NCI-H226 (cell line): ENCODE data around the gene GBA3.

Experiments used
- DNase-seq: peaks from one replicate; pipeline ENCODE4 v3.0.0-alpha.2; 2015

Gene GBA3

DNA sequence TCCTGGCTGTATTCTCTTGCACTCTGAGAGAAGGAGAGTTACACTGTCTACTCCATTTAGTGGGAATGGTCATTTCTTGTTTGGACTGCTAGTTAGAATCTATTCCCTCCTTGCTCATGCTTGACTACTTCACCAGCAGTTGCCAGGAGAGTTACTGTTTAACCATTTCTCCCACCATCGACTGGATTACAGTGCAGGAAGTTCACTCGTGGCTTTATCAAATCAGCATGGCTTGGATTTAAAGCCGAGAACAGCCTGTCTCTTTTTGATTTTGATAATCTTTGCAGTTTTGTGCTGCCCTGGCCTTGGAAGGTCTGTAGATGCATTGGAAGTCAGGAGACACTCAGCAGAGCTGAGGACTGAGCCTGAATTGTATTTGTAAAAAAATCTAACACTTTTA lies 3.2 kb downstream of the GBA3 start:
- no peak for DNase-seq

DNA sequence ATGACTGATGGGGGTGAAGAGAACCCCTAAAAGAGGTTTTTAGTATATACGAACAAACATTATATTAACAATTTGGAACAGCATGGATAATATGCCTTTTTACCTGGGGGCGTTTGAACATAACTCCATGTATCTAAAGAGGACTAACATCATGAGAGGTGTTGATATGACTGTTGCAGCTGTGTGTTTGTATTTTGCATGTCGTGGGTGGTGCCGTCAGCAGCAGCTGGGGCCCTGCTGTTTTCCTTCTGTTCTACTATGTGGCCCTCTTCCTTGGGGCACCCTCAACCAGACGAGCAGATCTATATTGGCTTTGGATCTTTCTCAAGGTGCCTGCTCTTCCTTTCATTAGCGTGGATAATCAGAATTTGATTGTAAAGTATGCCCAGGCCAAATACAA lies 11.2 kb downstream of the GBA3 start:
- DNase-seq = no peak

DNA sequence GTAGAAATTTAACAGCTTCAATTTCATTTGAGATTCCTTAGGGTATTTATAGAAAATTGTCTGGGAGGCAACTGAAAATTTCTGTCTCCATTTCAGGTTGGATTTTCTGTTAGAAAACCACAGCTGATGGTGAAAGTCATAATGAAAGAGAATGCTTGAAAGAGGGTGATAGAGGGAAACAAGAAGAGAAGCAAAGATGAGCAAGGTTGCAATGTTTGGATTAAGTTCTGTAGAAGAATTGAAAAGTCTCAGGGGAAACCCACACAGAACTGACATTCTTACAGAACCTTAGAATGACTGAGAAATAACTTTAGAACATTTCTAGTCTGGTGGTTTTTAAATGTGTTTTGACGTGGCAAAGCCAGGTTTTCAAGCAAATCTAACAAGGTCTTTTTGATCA lies 14.7 kb downstream of the GBA3 start:
- no peak for DNase-seq

DNA sequence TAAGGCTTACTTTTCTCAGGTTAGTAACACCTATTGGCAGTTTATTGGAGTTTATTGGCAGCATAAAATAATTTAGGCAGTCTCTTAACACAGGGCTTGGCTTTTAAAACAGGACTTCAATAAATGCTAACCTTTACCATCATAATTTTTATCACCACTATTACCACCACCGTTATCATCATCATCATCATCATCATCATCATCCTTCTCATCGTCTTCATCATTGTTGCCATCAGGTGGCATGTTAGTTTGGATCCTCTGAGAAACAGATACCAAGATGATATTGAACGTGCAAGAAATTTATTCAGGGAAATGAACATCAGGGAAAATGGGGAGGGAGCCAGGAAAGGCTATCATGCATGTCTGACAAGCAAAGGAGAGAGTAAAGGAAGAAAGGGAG lies 16.2 kb downstream of the GBA3 start:
- no peak for DNase-seq

DNA sequence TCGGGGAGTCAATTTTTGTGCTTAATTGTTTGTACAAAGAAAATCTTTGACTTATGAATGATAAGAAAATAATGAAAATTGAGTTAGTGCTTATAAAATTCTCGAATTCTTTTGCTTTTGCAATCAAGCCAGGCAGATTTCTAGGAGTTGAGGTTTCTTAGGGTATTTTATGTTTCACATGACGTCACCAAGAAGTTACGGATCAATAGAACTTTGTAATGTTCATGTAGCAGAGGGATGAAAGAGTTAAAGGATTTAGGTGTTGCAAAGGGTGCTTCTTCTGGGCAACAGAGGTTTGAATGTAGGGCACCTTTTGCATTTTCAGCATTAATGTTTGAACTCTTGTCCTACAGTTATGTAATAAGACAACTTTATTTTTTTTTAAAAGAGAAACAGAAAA lies 19.4 kb downstream of the GBA3 start:
- no peak for DNase-seq

DNA sequence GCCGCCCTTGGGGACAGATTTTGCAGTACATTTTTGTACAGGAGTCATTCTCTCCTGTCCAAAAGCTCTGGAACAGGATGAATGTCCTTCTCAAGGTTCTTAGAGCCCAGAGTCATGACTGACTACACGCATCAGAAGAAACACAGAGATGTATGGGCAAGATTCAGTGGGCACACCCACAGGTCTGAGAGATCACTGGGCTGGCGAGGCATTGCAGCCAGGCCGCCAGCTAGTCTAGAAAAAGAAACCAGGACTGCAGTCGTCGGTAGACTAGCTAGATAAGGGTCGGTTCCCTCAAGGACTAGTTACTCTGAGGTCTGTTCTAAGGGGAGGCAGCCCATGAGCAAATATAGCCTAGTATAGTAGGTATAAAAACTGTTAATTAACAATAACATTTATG lies 19.8 kb downstream of the GBA3 start:
- no peak for DNase-seq

DNA sequence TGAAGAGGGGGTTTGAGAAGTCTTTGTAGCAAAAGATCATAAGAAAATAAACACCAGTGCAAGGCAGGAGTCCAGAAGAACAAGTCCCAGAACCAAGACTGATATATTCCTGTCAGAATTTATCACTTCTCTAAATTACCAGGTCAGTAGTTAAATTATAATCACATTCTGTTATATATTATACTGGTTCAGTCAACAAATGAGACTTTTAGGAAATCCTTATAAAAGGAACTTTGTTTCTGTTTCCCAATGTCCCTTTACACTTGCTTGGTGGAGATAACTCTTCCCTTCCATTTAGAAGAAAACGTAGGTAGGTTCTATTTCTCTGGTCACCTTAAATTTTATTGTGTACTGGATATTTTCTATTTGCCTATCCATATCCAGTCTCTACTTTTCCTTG lies 21.1 kb downstream of the GBA3 start:
- DNase-seq = no peak

DNA sequence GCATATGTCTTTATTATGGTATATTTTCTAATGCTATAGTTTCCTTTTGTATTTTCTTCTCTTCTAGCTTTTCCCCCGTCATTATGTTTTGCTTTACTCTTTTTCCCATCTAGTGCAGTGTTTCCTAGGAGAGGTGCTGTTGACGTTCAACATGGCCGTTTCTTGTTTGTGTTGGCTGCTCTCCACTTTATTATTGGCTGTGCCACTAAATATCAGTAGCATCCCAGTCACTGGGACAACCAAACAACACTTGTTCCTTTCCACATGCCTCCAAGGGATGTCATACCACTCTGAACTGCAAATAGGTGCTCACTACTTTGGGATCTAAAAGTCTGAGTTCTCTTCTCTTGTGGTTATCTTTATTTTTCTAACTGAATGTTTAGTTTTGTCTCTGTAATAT lies 26.5 kb downstream of the GBA3 start:
- DNase-seq = no peak

DNA sequence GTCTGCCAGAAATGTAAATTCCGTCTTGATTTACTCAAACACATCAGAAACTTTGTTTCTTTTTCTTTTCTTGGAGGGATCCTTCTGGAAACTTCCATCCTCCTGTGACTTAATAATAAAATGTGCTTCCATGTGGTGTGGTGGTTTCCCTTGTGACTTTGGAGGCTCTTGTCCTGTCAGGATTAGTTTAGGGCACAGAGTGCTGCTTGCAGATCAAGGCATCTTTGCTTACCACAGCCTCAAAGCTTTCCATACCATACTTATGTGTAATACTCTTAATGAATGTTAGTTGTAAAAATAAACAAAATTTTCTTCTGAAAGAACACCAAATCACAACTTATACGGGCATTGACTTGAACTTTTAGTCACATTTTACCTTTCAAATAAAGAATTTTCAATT lies 27.4 kb downstream of the GBA3 start:
- no peak for DNase-seq

DNA sequence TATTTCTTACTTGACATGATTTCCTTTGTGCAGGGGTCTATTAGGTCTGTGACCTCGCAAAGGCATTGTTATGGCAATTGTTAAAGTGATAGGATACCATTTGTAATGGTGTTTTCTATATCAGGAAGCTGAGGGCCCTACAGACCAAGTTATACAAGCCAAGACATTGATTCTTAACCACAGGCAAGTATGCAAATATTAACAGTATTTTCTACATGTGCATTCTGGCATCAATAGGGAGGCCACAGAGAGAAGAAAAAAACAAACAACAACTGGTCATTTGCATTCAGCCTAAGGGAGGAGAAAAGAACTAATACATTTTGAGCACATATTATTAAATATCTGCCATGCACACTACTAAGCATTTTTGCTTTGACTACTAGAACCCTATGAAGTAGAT lies 28.5 kb downstream of the GBA3 start:
- no peak for DNase-seq

DNA sequence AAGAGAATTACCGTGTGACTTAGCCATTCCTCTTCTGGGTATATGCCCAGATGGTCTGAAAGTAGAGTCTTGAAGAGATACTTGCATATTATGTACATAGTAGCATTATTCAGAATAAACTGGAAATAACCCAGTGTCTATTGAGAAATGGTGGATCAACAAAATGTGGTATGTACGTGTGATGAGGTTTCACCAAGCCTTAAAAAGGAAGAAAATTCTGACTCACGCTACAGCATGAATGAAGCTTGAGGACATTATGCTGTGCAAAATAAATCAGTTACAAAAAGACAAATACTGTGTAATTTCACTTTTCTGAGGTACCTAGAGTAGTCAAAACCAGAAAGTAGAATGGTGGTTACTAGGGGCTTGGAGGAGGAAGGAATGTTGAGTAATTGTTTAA lies 37.3 kb downstream of the GBA3 start:
- no peak for DNase-seq

DNA sequence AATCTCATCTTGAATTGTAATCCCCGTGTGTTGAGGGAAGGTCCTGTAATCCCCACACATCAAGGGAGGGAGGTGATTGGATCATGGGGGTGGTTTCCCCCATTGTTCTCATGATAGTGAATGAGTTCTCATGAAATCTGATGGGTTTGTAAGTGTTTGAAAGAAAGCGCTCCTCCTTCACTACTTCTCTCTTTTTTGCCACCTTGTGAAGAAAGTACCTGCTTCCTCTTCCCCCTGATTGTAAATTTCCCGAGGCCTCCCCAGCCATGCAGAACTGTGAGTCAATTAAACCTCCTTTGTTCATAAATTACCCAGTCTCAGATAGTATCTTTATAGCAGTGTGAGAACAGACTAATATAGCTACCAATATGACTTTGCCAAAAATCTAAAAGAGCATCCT lies 41.1 kb downstream of the GBA3 start:
- DNase-seq = no peak

DNA sequence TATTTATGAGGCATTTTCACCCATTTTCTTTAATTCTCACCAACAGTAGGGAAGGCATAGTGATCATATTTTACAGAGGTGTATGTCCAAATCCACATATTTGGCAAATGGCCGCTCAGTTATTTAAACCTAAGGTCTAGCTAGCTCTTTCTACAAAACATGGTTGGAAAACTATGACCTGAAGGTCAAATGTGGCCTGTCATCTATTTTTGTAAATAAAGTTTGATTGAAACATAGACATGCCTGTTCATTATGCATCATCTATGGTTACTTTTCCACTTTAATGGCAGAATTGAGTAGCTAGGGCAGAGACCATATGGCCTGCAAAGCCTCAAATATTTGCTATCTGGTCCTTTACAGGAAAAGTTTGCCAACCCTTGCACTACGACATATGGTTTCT lies 44.2 kb downstream of the GBA3 start:
- no peak for DNase-seq

DNA sequence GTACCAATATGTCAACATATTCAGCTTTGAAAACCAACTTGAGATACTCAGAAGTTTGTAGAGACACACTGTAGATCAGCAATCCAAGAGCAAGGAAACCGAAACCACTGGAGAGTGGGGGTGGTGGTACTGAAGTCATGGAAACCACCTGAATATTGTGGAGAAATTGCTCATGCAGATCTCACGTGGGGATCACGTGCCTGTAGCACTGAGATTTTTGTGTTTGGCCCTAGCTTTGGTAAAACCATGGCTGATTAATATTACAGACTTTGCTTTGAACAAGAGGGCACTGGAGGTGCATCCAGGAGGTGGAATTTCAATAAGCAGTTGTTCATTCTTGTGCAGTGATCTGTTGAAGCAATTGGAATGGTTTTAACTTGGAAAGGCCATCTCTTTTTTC lies 47.2 kb downstream of the GBA3 start:
- DNase-seq = no peak

DNA sequence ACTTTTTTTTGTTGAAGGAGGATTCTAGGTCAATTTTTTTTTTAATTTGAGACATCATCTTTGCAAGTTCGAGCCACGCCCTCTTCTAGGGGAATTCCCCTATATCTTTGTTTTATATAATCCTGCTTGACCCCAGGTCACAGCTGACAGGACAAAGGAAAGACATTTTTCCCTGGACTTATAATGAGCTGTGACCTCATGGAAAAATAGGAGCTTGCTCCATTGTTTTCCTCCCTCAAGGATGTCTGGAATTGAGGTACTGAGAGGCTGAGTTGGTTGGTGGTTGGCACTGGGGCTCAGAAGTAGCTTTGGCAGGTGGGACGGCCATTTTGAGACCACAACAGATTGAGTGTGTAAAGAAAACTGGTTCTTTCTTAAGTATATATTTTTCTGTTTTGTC lies 49.0 kb downstream of the GBA3 start:
- DNase-seq = no peak

DNA sequence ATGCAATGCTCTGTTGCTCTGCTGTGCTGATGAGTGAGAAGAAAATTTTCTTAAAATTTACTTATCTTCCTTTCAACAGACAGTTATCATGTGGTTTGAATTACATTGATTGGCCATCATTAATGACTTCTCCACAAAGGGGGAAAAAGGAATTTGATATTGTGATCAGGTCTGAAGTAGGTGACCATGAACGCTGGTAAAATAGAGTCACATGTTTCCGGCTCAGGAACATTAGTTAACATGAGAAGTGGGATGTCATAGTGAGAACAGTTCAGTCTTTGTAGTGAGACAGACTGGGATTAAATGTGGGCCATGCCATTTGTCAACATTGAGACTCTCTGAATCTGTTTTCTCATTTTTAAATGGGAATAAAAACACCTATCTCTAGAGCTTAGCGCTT lies 50.6 kb downstream of the GBA3 start:
- no peak for DNase-seq

DNA sequence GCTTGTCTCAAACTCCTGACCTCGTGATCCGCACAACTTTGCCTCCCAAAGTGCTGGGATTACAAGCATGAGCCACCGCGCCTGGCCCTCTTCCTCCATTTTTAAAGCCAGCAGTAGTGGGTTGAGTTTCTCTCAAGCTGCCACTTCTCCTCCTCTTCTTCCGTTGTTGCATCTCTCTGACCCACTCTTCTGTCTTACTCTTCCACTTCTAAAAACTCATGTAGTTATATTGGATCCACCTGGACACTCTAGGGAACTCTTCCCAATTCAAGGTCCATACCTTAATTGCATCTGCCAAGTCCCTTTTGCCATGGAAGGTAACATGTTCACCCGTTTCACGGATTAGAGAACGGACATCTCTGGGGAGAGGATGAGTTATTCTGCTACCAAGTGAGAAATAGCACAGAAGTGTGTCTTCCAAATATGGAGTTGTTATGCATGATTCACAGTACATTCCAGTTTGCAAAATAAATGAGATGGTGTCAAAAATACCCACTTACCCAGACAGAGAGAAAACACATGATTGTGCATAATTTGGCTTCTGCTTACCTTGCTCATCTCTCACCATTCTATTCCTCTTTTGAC lies 51.8 kb downstream of the GBA3 start:
- DNase-seq = no peak

DNA sequence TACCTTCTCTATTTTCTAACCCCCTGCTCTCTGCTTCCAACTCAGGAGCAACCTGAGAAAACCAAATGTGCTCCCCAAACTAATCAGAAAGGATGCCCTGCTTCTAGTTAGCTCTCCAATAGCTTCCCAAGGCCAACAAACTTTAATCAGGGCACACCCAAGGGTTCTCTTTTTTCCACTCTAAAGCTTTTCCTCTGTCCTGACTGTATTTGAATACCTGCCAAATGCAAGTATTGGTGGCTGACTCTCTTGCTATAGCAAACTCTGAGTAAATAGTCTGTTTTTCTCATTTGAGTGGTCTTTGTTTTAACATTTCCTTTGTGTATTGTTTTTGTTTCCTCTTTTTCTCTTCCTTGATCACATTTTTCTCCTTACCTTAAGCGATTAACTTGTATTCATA lies 52.5 kb downstream of the GBA3 start:
- DNase-seq = no peak

DNA sequence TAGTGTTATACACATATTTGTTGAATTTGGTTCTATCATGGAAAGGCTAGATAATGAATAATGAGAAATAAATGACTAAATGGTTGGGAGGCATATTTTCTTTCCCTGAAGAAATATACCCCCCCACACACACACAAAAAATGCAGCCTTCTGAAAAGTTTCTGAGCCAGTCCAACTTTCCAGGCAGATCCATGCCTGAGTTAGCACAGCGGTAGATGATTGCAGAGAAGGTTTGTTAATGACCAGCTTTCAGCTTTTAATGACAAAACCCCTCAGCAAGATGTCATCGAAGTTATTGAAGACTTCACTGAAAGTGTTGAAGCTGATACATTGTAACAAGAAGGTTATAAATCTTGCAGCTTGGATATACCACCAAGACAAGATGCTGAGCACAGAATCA lies 61.4 kb downstream of the GBA3 start:
- DNase-seq = no peak

DNA sequence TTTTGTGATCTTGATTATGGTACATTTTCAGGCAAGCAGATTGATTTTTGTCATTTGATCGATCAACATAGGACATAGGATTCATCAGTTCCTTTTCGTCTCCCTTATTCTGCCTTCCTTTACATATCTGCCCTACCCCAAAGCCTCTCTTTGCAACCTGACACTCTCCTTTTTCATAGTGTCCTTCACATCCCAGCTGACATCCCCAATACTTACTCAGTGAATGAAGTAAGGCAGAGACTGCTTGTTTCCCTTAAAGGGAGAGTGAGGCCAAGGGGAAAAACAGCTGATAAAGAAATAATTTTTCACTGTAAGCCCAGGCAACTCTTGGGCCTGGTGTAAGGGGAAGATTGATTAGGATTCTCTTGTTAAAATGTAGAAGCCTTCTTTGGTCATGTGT lies 69.8 kb downstream of the GBA3 start:
- no peak for DNase-seq

DNA sequence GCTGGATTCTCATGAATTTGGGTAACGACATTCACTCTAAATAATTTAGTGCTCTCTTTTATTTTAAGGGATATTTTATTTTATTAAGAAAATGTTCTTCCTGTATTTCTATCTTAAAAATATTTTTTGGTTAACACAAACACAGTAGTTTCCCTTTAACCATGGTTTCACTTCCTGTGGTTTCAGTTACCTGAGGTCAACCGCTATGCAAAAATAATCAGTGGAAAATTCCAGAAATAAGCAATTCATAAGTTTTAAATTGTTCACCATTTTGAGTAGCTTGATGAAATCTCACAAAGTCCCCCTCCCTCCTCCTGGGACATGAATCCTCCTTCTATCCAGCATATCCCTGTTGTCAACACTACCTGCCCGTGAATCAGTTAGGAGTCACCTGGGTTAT lies 71.4 kb downstream of the GBA3 start:
- DNase-seq = no peak

DNA sequence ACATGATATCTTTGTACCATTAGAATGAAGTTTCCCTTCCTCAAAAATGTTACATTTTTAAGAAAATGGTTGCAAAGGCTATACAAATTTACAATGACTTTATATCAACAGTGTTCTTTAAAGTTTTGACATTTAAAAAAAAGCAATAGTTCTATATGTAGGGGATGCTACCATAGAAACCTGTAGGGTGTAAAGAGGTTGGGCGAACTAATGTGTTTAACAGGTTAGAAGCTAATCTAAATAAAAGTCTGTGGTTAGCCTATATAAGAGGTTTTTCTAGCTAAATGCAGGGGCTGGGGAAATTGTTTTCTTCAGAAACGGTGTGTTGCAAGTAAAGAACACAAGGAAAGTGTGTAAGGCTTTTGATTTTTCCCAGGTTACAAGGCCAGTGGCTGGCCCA lies 73.3 kb downstream of the GBA3 start:
- no peak for DNase-seq

DNA sequence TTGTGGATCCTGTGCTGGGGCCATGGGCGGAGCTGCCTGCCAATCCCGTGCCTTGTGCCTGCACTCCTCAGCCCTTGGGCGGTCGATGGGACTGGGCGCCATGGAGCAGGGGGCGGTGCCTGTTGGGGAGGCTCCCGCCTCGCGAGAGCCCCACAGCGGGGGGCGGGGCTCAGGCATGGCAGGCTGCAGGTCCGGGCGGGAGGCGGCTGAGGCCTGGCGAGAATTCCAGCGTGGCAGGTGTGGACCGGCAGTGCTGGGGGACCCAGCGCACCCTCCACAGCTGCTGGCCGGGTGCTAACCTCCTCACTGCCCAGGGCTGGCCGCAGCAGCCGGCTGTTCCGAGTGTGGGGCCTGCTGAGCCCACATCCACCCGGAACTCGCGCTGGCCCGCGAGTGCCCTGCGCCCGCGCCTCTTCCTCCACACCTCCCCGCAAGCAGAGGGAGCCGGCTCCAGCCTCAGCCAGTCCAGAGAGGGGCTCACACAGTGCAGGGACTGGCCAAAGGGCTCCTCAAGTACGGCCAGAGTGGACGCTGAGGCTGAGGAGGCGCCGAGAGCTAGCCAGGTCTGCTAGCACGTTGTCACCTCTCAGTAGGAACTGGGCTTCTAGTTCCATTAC lies 85.9 kb downstream of the GBA3 start:
- DNase-seq = no peak

DNA sequence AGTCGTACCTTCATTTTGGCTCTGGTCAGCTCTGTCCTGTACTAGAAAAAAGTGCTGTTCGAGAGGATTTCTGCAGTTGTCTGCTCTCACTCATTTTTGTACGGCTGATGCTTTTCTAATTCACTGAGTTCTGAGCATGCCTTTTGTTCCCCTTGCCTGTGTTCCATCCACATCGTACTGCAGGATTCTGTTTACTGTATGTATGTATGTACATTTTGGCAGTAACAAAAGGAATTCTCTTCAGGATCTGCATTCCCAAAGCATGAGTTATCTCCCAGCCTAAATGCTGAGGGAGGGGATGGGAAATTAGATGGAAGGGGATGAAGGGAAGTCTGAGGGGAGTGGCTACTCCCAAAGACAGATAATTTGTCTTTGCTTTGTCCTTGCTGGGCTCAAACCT lies 87.6 kb downstream of the GBA3 start:
- DNase-seq = no peak

DNA sequence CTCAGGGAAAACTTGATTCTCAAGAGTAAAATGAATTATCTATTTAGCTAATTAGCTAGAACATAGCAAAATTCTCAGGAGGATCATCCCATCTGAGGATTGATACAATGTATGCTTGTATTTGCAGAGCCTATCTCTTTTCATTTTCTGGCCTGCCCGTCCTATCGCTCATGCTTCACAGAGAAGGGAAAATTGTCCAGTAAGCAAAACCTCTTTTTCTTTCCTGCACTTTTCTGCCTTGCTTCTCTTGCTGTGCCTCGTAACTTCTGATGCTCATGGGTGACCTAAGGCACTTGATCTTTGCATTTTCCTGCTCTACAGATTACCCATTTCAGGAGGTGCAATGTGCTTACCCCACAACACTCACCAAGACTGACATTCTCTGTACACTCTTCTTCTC lies 88.1 kb downstream of the GBA3 start:
- no peak for DNase-seq
